ENCODE data around the gene PTER.

DNA sequence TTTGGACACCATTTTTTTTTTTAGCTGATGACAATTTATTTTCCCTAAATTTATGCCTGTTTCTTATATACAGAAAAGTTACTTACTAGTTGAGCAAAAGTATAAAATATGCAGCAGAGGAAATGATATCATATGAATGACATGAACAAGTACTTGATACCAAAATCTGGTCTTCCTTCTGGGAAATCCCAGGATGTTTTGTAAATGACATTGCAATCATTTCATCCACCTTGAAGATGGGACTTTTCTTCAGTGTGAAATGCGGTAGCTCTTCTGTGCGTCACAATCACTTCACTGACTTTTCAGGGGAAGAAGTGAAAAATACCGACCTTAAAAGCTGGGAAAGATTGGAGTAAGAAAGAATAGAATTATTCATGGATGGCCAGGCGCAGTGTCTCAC lies 61.1 kb downstream of the PTER start:
- TF ChIP-seq NRF1 (conservative IDR thresholded peaks at IDR 0.05; ENCODE audit: low read depth, low read length), result no peak
- no peak for TF ChIP-seq BHLHE40 (IDR thresholded peaks at IDR 0.05; ENCODE audit: borderline replicate concordance in 1 of 2, low read depth in 2 of 2, low read length in 1 of 2)
- no peak for TF ChIP-seq ZNF274 (IDR thresholded peaks at IDR 0.05; ENCODE audit: insufficient read depth, insufficient read length)
- no peak for TF ChIP-seq RCOR1 (conservative IDR thresholded peaks at IDR 0.05; ENCODE audit: low read depth, low read length)
- no peak for TF ChIP-seq ESRRA (IDR thresholded peaks at IDR 0.05; ENCODE audit: low read length)
- no peak for TF ChIP-seq CEBPB (IDR thresholded peaks at IDR 0.05; ENCODE audit: borderline replicate concordance in 1 of 2, low read depth in 2 of 2, low read length in 2 of 2)
- TF ChIP-seq, protein P1, sequence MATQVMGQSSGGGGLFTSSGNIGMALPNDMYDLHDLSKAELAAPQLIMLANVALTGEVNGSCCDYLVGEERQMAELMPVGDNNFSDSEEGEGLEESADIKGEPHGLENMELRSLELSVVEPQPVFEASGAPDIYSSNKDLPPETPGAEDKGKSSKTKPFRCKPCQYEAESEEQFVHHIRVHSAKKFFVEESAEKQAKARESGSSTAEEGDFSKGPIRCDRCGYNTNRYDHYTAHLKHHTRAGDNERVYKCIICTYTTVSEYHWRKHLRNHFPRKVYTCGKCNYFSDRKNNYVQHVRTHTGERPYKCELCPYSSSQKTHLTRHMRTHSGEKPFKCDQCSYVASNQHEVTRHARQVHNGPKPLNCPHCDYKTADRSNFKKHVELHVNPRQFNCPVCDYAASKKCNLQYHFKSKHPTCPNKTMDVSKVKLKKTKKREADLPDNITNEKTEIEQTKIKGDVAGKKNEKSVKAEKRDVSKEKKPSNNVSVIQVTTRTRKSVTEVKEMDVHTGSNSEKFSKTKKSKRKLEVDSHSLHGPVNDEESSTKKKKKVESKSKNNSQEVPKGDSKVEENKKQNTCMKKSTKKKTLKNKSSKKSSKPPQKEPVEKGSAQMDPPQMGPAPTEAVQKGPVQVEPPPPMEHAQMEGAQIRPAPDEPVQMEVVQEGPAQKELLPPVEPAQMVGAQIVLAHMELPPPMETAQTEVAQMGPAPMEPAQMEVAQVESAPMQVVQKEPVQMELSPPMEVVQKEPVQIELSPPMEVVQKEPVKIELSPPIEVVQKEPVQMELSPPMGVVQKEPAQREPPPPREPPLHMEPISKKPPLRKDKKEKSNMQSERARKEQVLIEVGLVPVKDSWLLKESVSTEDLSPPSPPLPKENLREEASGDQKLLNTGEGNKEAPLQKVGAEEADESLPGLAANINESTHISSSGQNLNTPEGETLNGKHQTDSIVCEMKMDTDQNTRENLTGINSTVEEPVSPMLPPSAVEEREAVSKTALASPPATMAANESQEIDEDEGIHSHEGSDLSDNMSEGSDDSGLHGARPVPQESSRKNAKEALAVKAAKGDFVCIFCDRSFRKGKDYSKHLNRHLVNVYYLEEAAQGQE (IDR thresholded peaks at IDR 0.05; ENCODE audit: low read depth, low read length), result no peak
- TF ChIP-seq TBL1XR1 (IDR thresholded peaks at IDR 0.05; ENCODE audit: low read depth, low read length), result no peak
- TF ChIP-seq MTA2 (IDR thresholded peaks at IDR 0.05; ENCODE audit: low read depth), result no peak
